Activated CD8-positive, alpha-beta memory T cell treated with anti-CD3 and anti-CD28 coated beads for 48 hours (primary cell): ENCODE data around the gene VASP.

Experiments
- DNase-seq, 3 experiments: peaks; one replicate each; pipeline ENCODE4 v3.0.0-alpha.2; 2020; ENCODE audit warnings: low read depth in 2 of 3, low spot score in 2 of 3

VASP gene

GRCh38 chr19:45473682-45474605 is 33.3 kb upstream of the VASP start:
- no peak for DNase-seq

- DNase-seq = no peak
Observed at GRCh38 chr19:45474606-45475521, 32.4 kb upstream of the VASP start.

- DNase-seq = no peak
Observed at GRCh38 chr19:45475537-45476291, 31.6 kb upstream of the VASP start.

GRCh38 chr19:45476304-45476703 is 31.0 kb upstream of the VASP start:
- no peak for DNase-seq

- no peak for DNase-seq
Observed at GRCh38 chr19:45477186-45477585, 30.1 kb upstream of the VASP start.

- no peak for DNase-seq
Observed at GRCh38 chr19:45477713-45478453, 29.4 kb upstream of the VASP start.

- peak; percentile 76 to 91 (median 78) for DNase-seq
Observed at GRCh38 chr19:45478454-45479238, 28.6 kb upstream of the VASP start.

GRCh38 chr19:45483033-45483432 is 24.2 kb upstream of the VASP start:
- no peak for DNase-seq

GRCh38 chr19:45484273-45484945 is 22.9 kb upstream of the VASP start:
- no peak for DNase-seq

GRCh38 chr19:45485305-45486077 is 21.8 kb upstream of the VASP start:
- peak; percentile 91 to 98 (median 92) for DNase-seq

GRCh38 chr19:45488708-45489107 is 18.6 kb upstream of the VASP start:
- no peak for DNase-seq

- DNase-seq = no peak
Observed at GRCh38 chr19:45489216-45489855, 17.9 kb upstream of the VASP start.

GRCh38 chr19:45492137-45492626 is 15.1 kb upstream of the VASP start:
- no peak for DNase-seq

GRCh38 chr19:45492627-45493470 is 14.4 kb upstream of the VASP start:
- DNase-seq = no peak

GRCh38 chr19:45494261-45494916 is 12.9 kb upstream of the VASP start:
- DNase-seq = no peak

- no peak for DNase-seq
Observed at GRCh38 chr19:45495178-45495577, 12.1 kb upstream of the VASP start.
